ENCODE measurements around the gene TNFRSF6B. TPM values are rescaled to one million over a fixed set of nuclear protein-coding genes. Genes with fewer than 3 reads are reported as not detected.

Gene TNFRSF6B
- total RNA-seq, 1 donor from 2014 or later = not detected

DNA sequence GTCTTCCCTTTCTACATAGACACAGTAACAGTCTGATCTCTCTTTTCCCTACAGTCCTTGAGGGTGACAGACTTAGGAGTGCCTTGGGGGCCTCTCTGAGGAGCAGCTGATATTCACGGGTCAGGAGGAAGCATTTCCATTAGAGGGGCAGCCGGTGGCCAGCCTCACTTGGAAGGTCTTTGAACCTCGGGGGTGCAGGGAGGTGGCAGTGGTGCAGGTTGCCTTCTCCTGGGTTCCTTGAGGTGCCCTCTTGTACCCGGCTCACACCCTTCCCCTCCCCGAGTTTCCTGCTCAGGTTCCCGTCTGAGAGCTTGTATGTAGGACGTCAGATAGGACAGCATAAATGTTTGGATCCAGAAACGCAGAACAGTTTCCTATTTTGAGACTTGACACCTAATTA lies 35.8 kb upstream of the TNFRSF6B start:
- no peaks in the 10 kb centered on the region for H3K27me3 Mint-ChIP-seq (ENCODE audit: low read depth)
- no peak for TF ChIP-seq CTCF (conservative IDR thresholded peaks at IDR 0.05)
- DNase-seq (ENCODE audit: low read depth, low spot score) = no peak
- peaks cover 23% of the 10 kb centered on the region for H3K4me1 Mint-ChIP-seq
- no peaks in the 10 kb centered on the region for H3K36me3 Mint-ChIP-seq (ENCODE audit: low read depth)
- no peaks in the 10 kb centered on the region for H3K9me3 Mint-ChIP-seq
- H3K4me3 Mint-ChIP-seq = peak overlapping the region; percentile 96
- no peak overlapping the region for H3K27ac Mint-ChIP-seq (ENCODE audit: unreplicated experiment)

DNA sequence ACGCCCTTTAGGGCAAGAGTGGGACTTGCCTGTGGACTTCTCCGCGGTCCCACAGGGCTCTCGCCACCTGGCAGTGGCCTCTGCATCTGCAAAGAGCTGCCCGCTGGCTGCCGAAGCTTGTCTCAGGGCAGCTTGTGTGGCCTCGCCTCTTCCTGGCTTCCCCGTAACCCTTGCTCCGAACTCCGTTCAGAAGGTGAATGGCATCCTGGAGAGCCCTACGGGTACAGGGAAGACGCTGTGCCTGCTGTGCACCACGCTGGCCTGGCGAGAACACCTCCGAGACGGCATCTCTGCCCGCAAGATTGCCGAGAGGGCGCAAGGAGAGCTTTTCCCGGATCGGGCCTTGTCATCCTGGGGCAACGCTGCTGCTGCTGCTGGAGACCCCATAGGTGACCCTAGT lies 35.3 kb upstream of the TNFRSF6B start:
- H3K4me3 Mint-ChIP-seq = no peak overlapping the region
- no peak for TF ChIP-seq CTCF (conservative IDR thresholded peaks at IDR 0.05)
- H3K27me3 Mint-ChIP-seq (ENCODE audit: low read depth) = no peaks in the 10 kb centered on the region
- no peak for DNase-seq (ENCODE audit: low read depth, low spot score)
- H3K27ac Mint-ChIP-seq (ENCODE audit: unreplicated experiment) = no peak overlapping the region
- no peaks in the 10 kb centered on the region for H3K36me3 Mint-ChIP-seq (ENCODE audit: low read depth)
- H3K9me3 Mint-ChIP-seq = no peaks in the 10 kb centered on the region
- H3K4me1 Mint-ChIP-seq = peaks cover 23% of the 10 kb centered on the region

DNA sequence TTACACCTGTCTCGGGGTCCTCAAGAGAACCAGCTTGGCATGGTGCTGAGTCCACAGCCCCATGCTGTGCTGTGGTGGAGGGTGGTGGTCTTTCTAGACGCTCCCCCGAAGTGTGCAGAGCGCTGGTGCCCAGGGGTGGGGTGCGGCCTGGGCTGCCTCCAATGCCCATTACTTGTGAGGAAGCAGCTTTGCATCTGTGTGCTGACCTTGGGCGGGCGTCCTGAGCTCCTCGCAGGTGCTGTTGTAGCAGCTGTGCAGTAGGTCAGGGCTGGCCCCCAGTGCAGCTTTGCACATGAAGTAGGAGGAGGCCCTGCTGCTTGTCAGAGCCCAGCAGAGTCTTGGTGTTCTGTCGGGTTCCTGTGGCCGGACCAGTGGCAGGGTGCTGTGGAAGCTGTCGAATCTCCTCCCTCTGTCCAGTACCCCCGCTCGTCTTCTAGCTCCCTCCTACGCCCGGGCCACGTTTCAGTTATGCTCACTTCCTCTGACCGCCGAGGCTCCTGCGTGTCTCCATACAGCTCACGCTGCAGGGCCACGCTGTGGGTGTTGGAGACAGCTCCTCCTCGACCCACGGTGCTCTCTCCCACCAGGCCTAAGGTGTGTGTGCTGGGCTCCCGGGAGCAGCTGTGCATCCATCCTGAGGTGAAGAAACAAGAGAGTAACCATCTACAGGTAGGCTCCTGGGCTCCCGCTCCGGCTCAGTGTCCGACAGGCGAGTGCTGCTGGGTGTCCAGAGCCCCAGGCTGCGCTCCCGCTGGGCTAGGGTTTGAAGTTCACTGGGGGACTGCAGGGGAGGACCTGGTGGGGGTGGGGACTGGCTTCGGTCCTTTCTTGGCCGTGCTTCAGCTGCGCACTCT lies 34.3 kb upstream of the TNFRSF6B start:
- no peaks in the 10 kb centered on the region for H3K36me3 Mint-ChIP-seq (ENCODE audit: low read depth)
- H3K27me3 Mint-ChIP-seq (ENCODE audit: low read depth) = no peaks in the 10 kb centered on the region
- TF ChIP-seq CTCF (conservative IDR thresholded peaks at IDR 0.05) = no peak
- DNase-seq (ENCODE audit: low read depth, low spot score) = no peak
- H3K27ac Mint-ChIP-seq (ENCODE audit: unreplicated experiment) = no peak overlapping the region
- H3K4me1 Mint-ChIP-seq = peaks cover 23% of the 10 kb centered on the region
- no peaks in the 10 kb centered on the region for H3K9me3 Mint-ChIP-seq
- peak overlapping the region; percentile 59 for H3K4me3 Mint-ChIP-seq

DNA sequence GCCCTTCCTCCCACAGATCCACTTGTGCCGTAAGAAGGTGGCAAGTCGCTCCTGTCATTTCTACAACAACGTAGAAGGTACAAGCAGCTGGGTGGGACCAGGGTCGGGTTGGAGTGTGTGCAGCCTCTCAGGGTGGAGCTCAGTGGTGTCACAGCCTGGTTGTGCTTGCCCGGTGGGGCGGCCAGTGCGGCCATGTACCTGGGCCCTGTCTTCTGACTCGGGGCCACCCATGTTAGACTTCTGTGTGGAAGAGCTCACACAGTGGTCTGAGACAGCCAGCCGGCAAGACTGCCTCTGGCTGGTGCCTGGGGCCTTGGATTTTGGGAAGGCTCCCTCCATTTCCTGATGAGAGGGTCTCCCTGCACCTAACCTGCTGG lies 33.7 kb upstream of the TNFRSF6B start:
- Mint-ChIP-seq H3K27me3 (ENCODE audit: low read depth) (no peaks in the 10 kb centered on the region), H3K4me1 (peaks cover 22% of the 10 kb centered on the region)

DNA sequence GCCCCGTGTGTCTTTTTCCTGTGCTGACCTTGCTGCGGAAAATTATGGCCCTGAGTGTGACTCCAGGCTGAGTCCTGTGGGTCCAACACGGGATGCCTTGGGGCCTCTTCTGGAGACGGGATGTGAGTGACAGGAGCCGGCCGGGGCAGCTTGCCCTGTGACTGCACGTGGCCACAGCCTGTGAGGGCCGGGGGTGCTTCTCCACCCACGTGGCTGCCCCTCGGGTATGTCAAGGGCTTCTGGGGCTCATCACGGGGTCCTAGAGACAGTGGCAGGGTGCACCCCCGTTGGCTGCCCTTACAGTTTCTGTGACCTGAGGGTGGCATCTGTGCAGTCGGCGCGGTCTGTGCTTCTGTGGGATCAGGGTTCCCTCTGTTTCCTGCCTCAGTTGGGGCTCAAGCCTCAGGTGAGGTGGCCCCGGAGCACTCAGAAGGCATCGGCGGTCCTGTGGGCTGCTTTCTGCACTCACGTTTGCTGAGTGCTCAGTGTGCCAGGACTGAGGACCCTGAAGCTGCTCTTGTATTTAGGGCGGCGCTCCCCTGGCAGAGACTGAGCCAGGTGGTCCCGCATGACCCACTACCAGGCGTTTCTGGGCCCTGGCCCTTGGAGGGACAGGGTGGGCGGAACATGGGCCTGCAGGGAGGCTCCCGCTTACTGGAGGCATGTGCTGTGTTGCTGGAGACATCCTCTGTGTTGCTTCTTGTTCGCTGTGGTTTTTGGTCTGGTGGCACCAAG lies 33.0 kb upstream of the TNFRSF6B start:
- Mint-ChIP-seq H3K27ac (ENCODE audit: unreplicated experiment) (no peak overlapping the region), H3K36me3 (ENCODE audit: low read depth) (no peaks in the 10 kb centered on the region)

More for the DNA sequence above, 33.7 kb upstream of the TNFRSF6B start:
- TF ChIP-seq CTCF (conservative IDR thresholded peaks at IDR 0.05) = no peak
- no peaks in the 10 kb centered on the region for H3K9me3 Mint-ChIP-seq
- H3K36me3 Mint-ChIP-seq (ENCODE audit: low read depth) = no peaks in the 10 kb centered on the region
- peak overlapping the region; percentile 59 for H3K4me3 Mint-ChIP-seq
- H3K27ac Mint-ChIP-seq (ENCODE audit: unreplicated experiment) = no peak overlapping the region
- no peak for DNase-seq (ENCODE audit: low read depth, low spot score)

More for the DNA sequence above, 33.0 kb upstream of the TNFRSF6B start:
- H3K9me3 Mint-ChIP-seq = no peaks in the 10 kb centered on the region
- H3K27me3 Mint-ChIP-seq (ENCODE audit: low read depth) = no peaks in the 10 kb centered on the region
- peaks cover 15% of the 10 kb centered on the region for H3K4me1 Mint-ChIP-seq
- no peak for TF ChIP-seq CTCF (conservative IDR thresholded peaks at IDR 0.05)
- DNase-seq (ENCODE audit: low read depth, low spot score) = no peak
- no peak overlapping the region for H3K4me3 Mint-ChIP-seq

Measured in neural crest cell (in vitro differentiated cells).